Coronary artery (tissue), 2 donors: ENCODE measurements around the gene ACSF3.

Experiments
- DNase-seq: peaks from one replicate; pipeline ENCODE4 v3.0.0-alpha.2; 2017; ENCODE audit warnings: low spot score
- H3K27ac ChIP-seq, 2 donors: fragments of 200-600 bp; sonication (generic); one replicate each; pipeline ENCODE4 v1.5.1; 2016 to 2019
- H3K4me3 ChIP-seq: fragments of 200-600 bp; sonication (generic); 2 replicates; pipeline ENCODE4 v1.5.1; 2016; ENCODE audit warnings: mild to moderate bottlenecking, moderate library complexity
- CTCF ChIP-seq: fragments of 200-600 bp; sonication (generic); IDR thresholded peaks from one replicate; pipeline ENCODE4 v1.5.1; 2019; ENCODE audit warnings: antibody characterized with exemption

Gene ACSF3

DNA sequence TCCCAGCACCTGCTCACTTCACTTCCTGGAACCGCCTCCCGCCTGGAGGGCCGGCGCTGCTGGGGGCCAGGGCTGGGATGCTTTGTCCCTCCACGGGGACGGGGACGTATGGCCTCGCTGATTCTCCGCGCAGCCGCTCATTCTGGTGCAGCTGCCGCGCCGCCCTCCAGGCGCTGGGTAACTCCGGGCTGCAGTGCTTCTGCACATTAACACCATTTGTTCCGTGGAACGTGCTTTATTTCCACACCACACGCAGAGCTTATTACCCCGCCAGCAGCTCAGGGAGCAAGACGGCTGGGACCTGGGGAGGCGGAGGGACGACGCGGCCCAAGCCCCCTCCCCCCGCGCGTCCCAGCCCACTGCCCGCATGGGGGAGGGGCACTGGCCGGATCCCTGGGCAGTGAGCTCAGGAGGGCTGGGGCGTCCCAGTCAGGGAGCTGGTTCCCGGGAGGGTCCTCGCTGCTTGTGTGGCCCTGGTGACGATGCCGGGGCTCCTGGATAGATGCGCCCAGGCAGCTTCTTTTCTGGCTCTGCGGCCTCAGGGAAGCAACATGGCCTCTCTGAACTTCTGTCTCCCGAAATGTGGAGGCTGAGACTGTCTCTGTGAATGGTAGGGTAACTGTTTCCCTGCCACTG lies 45.4 kb upstream of the ACSF3 start:
- TF ChIP-seq CTCF = no peak
- no peak for DNase-seq
- Histone ChIP-seq H3K4me3 (no peak overlapping the region), H3K27ac (no peak overlapping the region)

GRCh38 chr16:89048871-89049422 lies 44.7 kb upstream of the ACSF3 start:
- DNase-seq = no peak

GRCh38 chr16:89049484-89050118 lies 44.1 kb upstream of the ACSF3 start:
- TF ChIP-seq CTCF = no peak
- DNase-seq = no peak
- Histone ChIP-seq H3K4me3 (no peak overlapping the region), H3K27ac (no peak overlapping the region)

More at GRCh38 chr16:89048871-89049422, 44.7 kb upstream of the ACSF3 start:
- H3K27ac ChIP-seq = no peak overlapping the region
- H3K4me3 ChIP-seq = no peak overlapping the region
- no peak for TF ChIP-seq CTCF

GRCh38 chr16:89050119-89050867 lies 43.4 kb upstream of the ACSF3 start:
- Histone ChIP-seq H3K4me3 (no peak overlapping the region), H3K27ac (no peak overlapping the region)
- DNase-seq = no peak
- TF ChIP-seq CTCF = no peak

GRCh38 chr16:89050868-89051311 lies 42.8 kb upstream of the ACSF3 start:
- Histone ChIP-seq H3K27ac (no peak overlapping the region), H3K4me3 (no peak overlapping the region)
- TF ChIP-seq CTCF = no peak

GRCh38 chr16:89051521-89052166 lies 42.0 kb upstream of the ACSF3 start:
- no peak overlapping the region for H3K27ac ChIP-seq
- TF ChIP-seq CTCF = no peak
- no peak for DNase-seq
- no peak overlapping the region for H3K4me3 ChIP-seq

More at GRCh38 chr16:89050868-89051311, 42.8 kb upstream of the ACSF3 start:
- DNase-seq = no peak
